GM18517 (cell line): ENCODE measurements around the gene EDIL3.
"Not testable (repeated sequence)": the region's sequence is repeated elsewhere in the genome, so short reads cannot be mapped to it uniquely, and the experiment has no call there.

Source experiments
- ATAC-seq: cut with Tn5 transposase; IDR thresholded peaks from one replicate; pipeline ENCODE4 v1.9.1; 2021; ENCODE audit warnings: mild to moderate bottlenecking, moderate library complexity; ENCODE audit not compliant: unreplicated experiment

EDIL3 gene

GRCh38 chr5:84085387-84086041, 299.2 kb downstream of the EDIL3 start:
- ATAC-seq: no peak

GRCh38 chr5:84080908-84081307, 303.8 kb downstream of the EDIL3 start:
- no peak for ATAC-seq

- no peak for ATAC-seq
Measured at GRCh38 chr5:84072339-84072738, 312.3 kb downstream of the EDIL3 start.

GRCh38 chr5:84069608-84070179, 315.0 kb downstream of the EDIL3 start:
- ATAC-seq: no peak

GRCh38 chr5:84063041-84063440, 321.6 kb downstream of the EDIL3 start:
- ATAC-seq: no peak

GRCh38 chr5:84059672-84060071, 325.0 kb downstream of the EDIL3 start:
- ATAC-seq: no peak

GRCh38 chr5:84058561-84058960, 326.1 kb downstream of the EDIL3 start:
- no peak for ATAC-seq

- ATAC-seq: no peak
Measured at GRCh38 chr5:84057211-84057610, 327.5 kb downstream of the EDIL3 start.

- ATAC-seq: no peak
Measured at GRCh38 chr5:84045964-84046363, 338.7 kb downstream of the EDIL3 start.

GRCh38 chr5:84036842-84037241, 347.8 kb downstream of the EDIL3 start:
- ATAC-seq: no peak

- no peak for ATAC-seq
Measured at GRCh38 chr5:84032324-84032723, 352.4 kb downstream of the EDIL3 start.

GRCh38 chr5:84028093-84028492, 356.6 kb downstream of the EDIL3 start:
- ATAC-seq: no peak

GRCh38 chr5:84018521-84018920, 366.2 kb downstream of the EDIL3 start:
- not testable (repeated sequence) for ATAC-seq

GRCh38 chr5:84017523-84018172, 367.0 kb downstream of the EDIL3 start:
- no peak for ATAC-seq

GRCh38 chr5:84016085-84016484, 368.6 kb downstream of the EDIL3 start:
- no peak for ATAC-seq

GRCh38 chr5:84014966-84015365, 369.7 kb downstream of the EDIL3 start:
- no peak for ATAC-seq

- no peak for ATAC-seq
Measured at GRCh38 chr5:83993803-83994202, 390.9 kb downstream of the EDIL3 start.

GRCh38 chr5:83991566-83992224, 393.0 kb downstream of the EDIL3 start:
- ATAC-seq: no peak

- ATAC-seq: no peak
Measured at GRCh38 chr5:83988293-83988685, 396.4 kb downstream of the EDIL3 start.

GRCh38 chr5:83987513-83988292, 397.0 kb downstream of the EDIL3 start:
- no peak for ATAC-seq

- ATAC-seq: no peak
Measured at GRCh38 chr5:83983852-83984251, 400.8 kb downstream of the EDIL3 start.
